ENCODE measurements around the gene MAT2A. TPM values are rescaled to one million over a fixed set of nuclear protein-coding genes. Genes with fewer than 3 reads are reported as not detected.
"Not testable (repeated sequence)": the region's sequence is repeated elsewhere in the genome, so short reads cannot be mapped to it uniquely, and the experiment has no call there.

The MAT2A gene
- polyA plus RNA-seq, 1 donor (not counting 4 experiments of a cell fraction or from before 2014, with no cell fraction given): 353 TPM

GRCh38 chr2:85542777-85543176 is 3.8 kb downstream of the MAT2A start:
- H3K79me2 ChIP-seq (ENCODE audit: control insufficient read depth, insufficient read depth, low read length): peaks cover 48% of the 10 kb centered on the region
- H3K27ac ChIP-seq (ENCODE audit: control insufficient read depth, insufficient read depth, low read length): no peak overlapping the region
- H3K27me3 ChIP-seq (ENCODE audit: control insufficient read depth, extremely low read depth, insufficient read depth, low read length): no peaks in the 10 kb centered on the region
- H3K4me2 ChIP-seq (ENCODE audit: control insufficient read depth, extremely low read depth, insufficient read depth, low read depth, low read length): peak overlapping the region; percentile 92
- H3K4me1 ChIP-seq (ENCODE audit: control insufficient read depth, extremely low read depth, insufficient read depth, low read length): peaks cover 49% of the 10 kb centered on the region
- DNase-seq (ENCODE audit: low read depth, low spot score) (no peak), FAIRE-seq (no peak)
- peaks cover 13 to 51% of the 10 kb centered on the region in 2 experiments for H3K36me3 ChIP-seq (ENCODE audit: control insufficient read depth in 2 of 2, extremely low read depth in 1 of 2, insufficient read depth in 2 of 2, low read length in 2 of 2)
- no peak overlapping the region for H3K9ac ChIP-seq (ENCODE audit: control insufficient read depth, extremely low read depth, insufficient read depth, low read length)
- H2AFZ ChIP-seq (ENCODE audit: control insufficient read depth, low read length): no peak overlapping the region
- no peak for TF ChIP-seq EZH2 (IDR thresholded peaks at IDR 0.05; ENCODE audit: low read length)
- peaks cover 2% of the 10 kb centered on the region for H3K9me1 ChIP-seq (ENCODE audit: control insufficient read depth, extremely low read depth, insufficient read depth, low read length)
- no peak overlapping the region for H3K4me3 ChIP-seq (ENCODE audit: control insufficient read depth in 2 of 3, extremely low read depth in 1 of 3, insufficient read depth in 2 of 3, low read depth in 1 of 3, low read length in 3 of 3)
- dilution Hi-C loops (cut with MboI; ENCODE audit: extremely low pct_ligation_motif_present, low sequenced_read_pairs): no loop called here
- H4K20me1 ChIP-seq (ENCODE audit: control insufficient read depth, extremely low read depth, insufficient read depth, low read length): peaks cover 47% of the 10 kb centered on the region
- no peaks in the 10 kb centered on the region for H3K9me3 ChIP-seq (ENCODE audit: control insufficient read depth, low read depth, low read length)

DNA sequence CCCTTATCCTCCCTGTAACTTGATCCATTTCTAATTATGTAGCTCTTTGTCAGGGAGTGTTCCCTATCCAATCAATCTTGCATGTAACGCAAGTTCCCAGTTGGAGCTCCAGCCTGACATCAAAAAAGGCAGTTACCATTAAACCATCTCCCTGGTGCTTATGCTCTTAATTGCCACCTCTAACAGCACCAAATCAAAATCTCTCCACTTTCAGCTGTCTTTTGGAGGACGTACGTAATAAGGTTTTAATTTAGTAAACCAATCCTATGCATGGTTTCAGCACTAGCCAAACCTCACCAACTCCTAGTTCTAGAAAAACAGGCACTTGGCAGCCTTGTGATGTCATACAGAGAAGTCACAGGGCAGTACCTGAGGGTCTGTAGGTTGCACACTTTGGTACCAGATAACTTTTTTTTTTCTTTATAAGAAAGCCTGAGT is 5.3 kb downstream of the MAT2A start:
- H3K27ac ChIP-seq (ENCODE audit: control insufficient read depth, insufficient read depth, low read length); H3K9me3 ChIP-seq (ENCODE audit: control insufficient read depth, low read depth, low read length); H3K4me3 ChIP-seq (ENCODE audit: control insufficient read depth in 2 of 3, extremely low read depth in 1 of 3, insufficient read depth in 2 of 3, low read depth in 1 of 3, low read length in 3 of 3); dilution Hi-C loops (cut with MboI; ENCODE audit: extremely low pct_ligation_motif_present, low sequenced_read_pairs); H3K9me1 ChIP-seq (ENCODE audit: control insufficient read depth, extremely low read depth, insufficient read depth, low read length); DNase-seq (ENCODE audit: low read depth, low spot score); H3K4me2 ChIP-seq (ENCODE audit: control insufficient read depth, extremely low read depth, insufficient read depth, low read depth, low read length); FAIRE-seq; H3K27me3 ChIP-seq (ENCODE audit: control insufficient read depth, extremely low read depth, insufficient read depth, low read length); H2AFZ ChIP-seq (ENCODE audit: control insufficient read depth, low read length); H3K9ac ChIP-seq (ENCODE audit: control insufficient read depth, extremely low read depth, insufficient read depth, low read length): not testable (repeated sequence)
- peaks cover 14 to 51% of the 10 kb centered on the region in 2 experiments for H3K36me3 ChIP-seq (ENCODE audit: control insufficient read depth in 2 of 2, extremely low read depth in 1 of 2, insufficient read depth in 2 of 2, low read length in 2 of 2)
- H4K20me1 ChIP-seq (ENCODE audit: control insufficient read depth, extremely low read depth, insufficient read depth, low read length): peaks cover 47% of the 10 kb centered on the region
- H3K4me1 ChIP-seq (ENCODE audit: control insufficient read depth, extremely low read depth, insufficient read depth, low read length): peaks cover 49% of the 10 kb centered on the region
- peaks cover 38% of the 10 kb centered on the region for H3K79me2 ChIP-seq (ENCODE audit: control insufficient read depth, insufficient read depth, low read length)

DNA sequence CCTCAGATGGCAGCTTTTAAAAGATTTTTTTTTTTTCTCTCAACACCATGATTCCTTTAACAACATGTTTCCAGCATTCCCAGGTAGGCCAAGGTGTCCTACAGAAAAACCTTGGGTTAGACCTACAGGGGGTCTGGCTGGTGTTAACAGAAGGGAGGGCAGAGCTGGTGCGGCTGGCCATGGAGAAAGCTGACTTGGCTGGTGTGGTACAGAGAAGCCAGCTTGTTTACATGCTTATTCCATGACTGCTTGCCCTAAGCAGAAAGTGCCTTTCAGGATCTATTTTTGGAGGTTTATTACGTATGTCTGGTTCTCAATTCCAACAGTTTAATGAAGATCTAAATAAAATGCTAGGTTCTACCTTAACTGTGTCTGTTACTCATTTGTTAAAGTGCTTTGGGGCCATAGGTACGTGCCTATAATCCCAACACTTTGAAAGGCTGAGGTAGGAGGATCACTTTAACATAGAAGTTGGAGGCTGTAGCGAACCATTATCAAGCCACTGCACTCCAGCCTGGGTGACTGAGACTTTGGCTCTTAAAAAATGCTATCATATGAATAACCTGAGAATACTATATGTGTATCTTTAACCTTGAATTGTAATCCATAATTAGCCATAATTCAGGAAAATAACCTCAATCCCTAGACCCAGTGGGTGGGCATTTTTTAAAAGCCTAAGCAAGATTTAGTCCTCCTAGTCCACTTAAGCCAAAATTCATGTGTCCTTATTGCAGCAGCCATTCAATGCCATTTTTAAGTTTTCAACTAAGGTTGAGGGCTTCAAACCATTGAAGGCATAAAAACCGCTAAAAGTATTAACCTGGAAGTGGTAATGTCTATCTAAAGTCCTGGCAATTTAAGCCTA is 6.2 kb downstream of the MAT2A start:
- H3K27me3 ChIP-seq (ENCODE audit: control insufficient read depth, extremely low read depth, insufficient read depth, low read length); dilution Hi-C loops (cut with MboI; ENCODE audit: extremely low pct_ligation_motif_present, low sequenced_read_pairs); DNase-seq (ENCODE audit: low read depth, low spot score); H3K4me2 ChIP-seq (ENCODE audit: control insufficient read depth, extremely low read depth, insufficient read depth, low read depth, low read length); H3K9me3 ChIP-seq (ENCODE audit: control insufficient read depth, low read depth, low read length); H2AFZ ChIP-seq (ENCODE audit: control insufficient read depth, low read length); H3K4me3 ChIP-seq (ENCODE audit: control insufficient read depth in 2 of 3, extremely low read depth in 1 of 3, insufficient read depth in 2 of 3, low read depth in 1 of 3, low read length in 3 of 3); FAIRE-seq; H3K9ac ChIP-seq (ENCODE audit: control insufficient read depth, extremely low read depth, insufficient read depth, low read length); H3K27ac ChIP-seq (ENCODE audit: control insufficient read depth, insufficient read depth, low read length); H3K9me1 ChIP-seq (ENCODE audit: control insufficient read depth, extremely low read depth, insufficient read depth, low read length): not testable (repeated sequence)
- Histone ChIP-seq H3K79me2 (ENCODE audit: control insufficient read depth, insufficient read depth, low read length) (peaks cover 29% of the 10 kb centered on the region), H3K4me1 (ENCODE audit: control insufficient read depth, extremely low read depth, insufficient read depth, low read length) (peaks cover 49% of the 10 kb centered on the region), H4K20me1 (ENCODE audit: control insufficient read depth, extremely low read depth, insufficient read depth, low read length) (peaks cover 41% of the 10 kb centered on the region), H3K36me3 (ENCODE audit: control insufficient read depth in 2 of 2, extremely low read depth in 1 of 2, insufficient read depth in 2 of 2, low read length in 2 of 2) (peaks cover 13 to 48% of the 10 kb centered on the region in 2 experiments)
